Immature natural killer cell (primary cell): Measurements from ENCODE around the gene CMSS1. TPM values are rescaled to one million over a fixed set of nuclear protein-coding genes. Genes with fewer than 3 reads are reported as not detected.

Experiments
- DNase-seq, 3 donors: peaks; one replicate each; pipeline ENCODE4 v3.0.0; 2022; ENCODE audit warnings: mixed read lengths in 1 of 3
- H3K27ac Mint-ChIP-seq, 6 donors: one replicate each; pipeline ENCODE4 v1.8.0; 2020; ENCODE audit warnings: mixed read lengths in 6 of 6, mild to moderate bottlenecking in 5 of 6, inconsistent platforms in 4 of 6, moderate library complexity in 3 of 6
- H3K27me3 Mint-ChIP-seq, 3 donors: one replicate each; pipeline ENCODE4 v1.8.0; 2020 to 2021; ENCODE audit warnings: low read depth in 3 of 3, mild to moderate bottlenecking in 3 of 3, mixed read lengths in 3 of 3, moderate library complexity in 3 of 3, inconsistent platforms in 1 of 3
- H3K36me3 Mint-ChIP-seq, 3 donors: one replicate each; pipeline ENCODE4 v1.8.0; 2020; ENCODE audit warnings: mixed read lengths in 3 of 3, inconsistent platforms in 2 of 3, mild to moderate bottlenecking in 2 of 3
- H3K4me1 Mint-ChIP-seq, 2 donors: one replicate each; pipeline ENCODE4 v1.8.0; 2020; ENCODE audit warnings: inconsistent platforms in 2 of 2, mild to moderate bottlenecking in 2 of 2, mixed read lengths in 2 of 2, moderate library complexity in 1 of 2
- H3K4me3 Mint-ChIP-seq, 5 donors: one replicate each; pipeline ENCODE4 v1.8.0; 2020; ENCODE audit warnings: mild to moderate bottlenecking in 5 of 5, mixed read lengths in 5 of 5, inconsistent platforms in 3 of 5, moderate library complexity in 3 of 5
- H3K9me3 Mint-ChIP-seq, 6 donors: one replicate each; pipeline ENCODE4 v1.8.0; 2020; ENCODE audit warnings: mild to moderate bottlenecking in 6 of 6, mixed read lengths in 6 of 6, inconsistent platforms in 4 of 6, moderate library complexity in 3 of 6
- polyA plus RNA-seq, 3 donors: library from polyadenylated mRNA; unstranded; fragments of 300-500 nt; fragmentation: Illumina TruSeq; gene quantifications; one replicate each; pipeline ENCODE4 v1.2.3, GENCODE V29; 2021

CMSS1 gene
- polyA plus RNA-seq, 3 donors from 2014 or later = 12.1 to 13.4 (median 12.8) TPM

- Mint-ChIP-seq H3K27ac (no peak overlapping the region), H3K4me1 (no peaks in the 10 kb centered on the region), H3K4me3 (no peak overlapping the region), H3K9me3 (no peaks in the 10 kb centered on the region), H3K27me3 (peaks cover 0 to 3% (median 0%) of the 10 kb centered on the region in 3 donors), H3K36me3 (no peaks in the 10 kb centered on the region)
- DNase-seq = no peak
These were observed 32.9 kb downstream of the CMSS1 start for GRCh38 chr3:99850608-99851007.

GRCh38 chr3:99851955-99852354 lies 34.3 kb downstream of the CMSS1 start:
- Mint-ChIP-seq H3K4me3 (no peak overlapping the region), H3K9me3 (no peaks in the 10 kb centered on the region), H3K27me3 (peaks cover 0 to 3% (median 2%) of the 10 kb centered on the region in 3 donors), H3K27ac (no peak overlapping the region), H3K36me3 (no peaks in the 10 kb centered on the region), H3K4me1 (no peaks in the 10 kb centered on the region)
- DNase-seq = no peak

GRCh38 chr3:99852851-99853250 lies 35.2 kb downstream of the CMSS1 start:
- H3K4me1 Mint-ChIP-seq = no peaks in the 10 kb centered on the region
- H3K27ac Mint-ChIP-seq = no peak overlapping the region
- H3K4me3 Mint-ChIP-seq = no peak overlapping the region
- no peaks in the 10 kb centered on the region for H3K9me3 Mint-ChIP-seq
- no peak for DNase-seq
- H3K27me3 Mint-ChIP-seq = peaks cover 0 to 3% (median 2%) of the 10 kb centered on the region in 3 donors
- H3K36me3 Mint-ChIP-seq = no peaks in the 10 kb centered on the region

GRCh38 chr3:99854756-99855298 lies 37.2 kb downstream of the CMSS1 start:
- Mint-ChIP-seq H3K27me3 (peaks cover 2 to 3% (median 3%) of the 10 kb centered on the region in 3 donors), H3K36me3 (no peaks in the 10 kb centered on the region), H3K9me3 (no peaks in the 10 kb centered on the region), H3K4me1 (no peaks in the 10 kb centered on the region), H3K27ac (no peak overlapping the region), H3K4me3 (no peak overlapping the region)
- no peak for DNase-seq

GRCh38 chr3:99855900-99856299 lies 38.2 kb downstream of the CMSS1 start:
- no peak for DNase-seq

GRCh38 chr3:99856437-99857220 lies 39.0 kb downstream of the CMSS1 start:
- Mint-ChIP-seq H3K9me3 (no peaks in the 10 kb centered on the region), H3K4me3 (no peak overlapping the region), H3K27me3 (peaks cover 1 to 3% (median 2%) of the 10 kb centered on the region in 3 donors), H3K27ac (no peak overlapping the region), H3K4me1 (no peaks in the 10 kb centered on the region), H3K36me3 (no peaks in the 10 kb centered on the region)
- DNase-seq = no peak

More at GRCh38 chr3:99855900-99856299, 38.2 kb downstream of the CMSS1 start:
- Mint-ChIP-seq H3K36me3 (no peaks in the 10 kb centered on the region), H3K4me3 (no peak overlapping the region), H3K4me1 (no peaks in the 10 kb centered on the region), H3K9me3 (no peaks in the 10 kb centered on the region), H3K27ac (no peak overlapping the region), H3K27me3 (peaks cover 2 to 3% (median 3%) of the 10 kb centered on the region in 3 donors)

GRCh38 chr3:99857278-99857677 lies 39.6 kb downstream of the CMSS1 start:
- no peak overlapping the region for H3K27ac Mint-ChIP-seq
- no peaks in the 10 kb centered on the region for H3K36me3 Mint-ChIP-seq
- peaks cover 0 to 3% (median 2%) of the 10 kb centered on the region in 3 donors for H3K27me3 Mint-ChIP-seq
- H3K4me3 Mint-ChIP-seq = no peak overlapping the region
- no peaks in the 10 kb centered on the region for H3K9me3 Mint-ChIP-seq
- no peak for DNase-seq
- H3K4me1 Mint-ChIP-seq = no peaks in the 10 kb centered on the region

- Mint-ChIP-seq H3K4me3 (no peak overlapping the region), H3K27me3 (peaks cover 0 to 3% (median 2%) of the 10 kb centered on the region in 3 donors), H3K4me1 (no peaks in the 10 kb centered on the region), H3K36me3 (no peaks in the 10 kb centered on the region), H3K27ac (no peak overlapping the region), H3K9me3 (no peaks in the 10 kb centered on the region)
- no peak for DNase-seq
These were observed 40.8 kb downstream of the CMSS1 start for GRCh38 chr3:99858469-99858868.

- H3K4me3 Mint-ChIP-seq = no peak overlapping the region
- H3K27me3 Mint-ChIP-seq = peaks cover 0 to 3% (median 2%) of the 10 kb centered on the region in 3 donors
- H3K4me1 Mint-ChIP-seq = no peaks in the 10 kb centered on the region
- H3K36me3 Mint-ChIP-seq = no peaks in the 10 kb centered on the region
- DNase-seq = no peak
- H3K27ac Mint-ChIP-seq = no peak overlapping the region
- H3K9me3 Mint-ChIP-seq = no peaks in the 10 kb centered on the region
These were observed 42.2 kb downstream of the CMSS1 start for GRCh38 chr3:99859825-99860224.

GRCh38 chr3:99861216-99861615 lies 43.6 kb downstream of the CMSS1 start:
- Mint-ChIP-seq H3K4me1 (peaks cover 6 to 7% of the 10 kb centered on the region in 2 donors), H3K36me3 (no peaks in the 10 kb centered on the region), H3K4me3 (no peak overlapping the region), H3K27ac (no peak overlapping the region), H3K9me3 (no peaks in the 10 kb centered on the region), H3K27me3 (peaks cover 0 to 3% (median 0%) of the 10 kb centered on the region in 3 donors)
- DNase-seq = no peak

- Mint-ChIP-seq H3K4me3 (no peak overlapping the region), H3K4me1 (peaks cover 10 to 16% of the 10 kb centered on the region in 2 donors), H3K27me3 (peaks cover 0 to 3% (median 0%) of the 10 kb centered on the region in 3 donors), H3K36me3 (no peaks in the 10 kb centered on the region), H3K27ac (no peak overlapping the region), H3K9me3 (no peaks in the 10 kb centered on the region)
- no peak for DNase-seq
These were observed 44.5 kb downstream of the CMSS1 start for GRCh38 chr3:99862208-99862607.

GRCh38 chr3:99863002-99863401 lies 45.3 kb downstream of the CMSS1 start:
- H3K4me1 Mint-ChIP-seq = peaks cover 10 to 16% of the 10 kb centered on the region in 2 donors
- H3K9me3 Mint-ChIP-seq = no peaks in the 10 kb centered on the region
- H3K27ac Mint-ChIP-seq = no peak overlapping the region
- no peaks in the 10 kb centered on the region for H3K36me3 Mint-ChIP-seq
- peaks cover 0 to 3% (median 0%) of the 10 kb centered on the region in 3 donors for H3K27me3 Mint-ChIP-seq
- no peak overlapping the region for H3K4me3 Mint-ChIP-seq
- DNase-seq = no peak

- H3K27ac Mint-ChIP-seq = no peak overlapping the region
- DNase-seq = no peak
- peaks cover 0 to 3% (median 0%) of the 10 kb centered on the region in 3 donors for H3K27me3 Mint-ChIP-seq
- no peaks in the 10 kb centered on the region for H3K9me3 Mint-ChIP-seq
- no peaks in the 10 kb centered on the region for H3K36me3 Mint-ChIP-seq
- peaks cover 10 to 16% of the 10 kb centered on the region in 2 donors for H3K4me1 Mint-ChIP-seq
- no peak overlapping the region for H3K4me3 Mint-ChIP-seq
These were observed 45.9 kb downstream of the CMSS1 start for GRCh38 chr3:99863588-99863987.

GRCh38 chr3:99864289-99864688 lies 46.6 kb downstream of the CMSS1 start:
- H3K36me3 Mint-ChIP-seq = no peaks in the 10 kb centered on the region
- peaks cover 0 to 1% (median 0%) of the 10 kb centered on the region in 3 donors for H3K27me3 Mint-ChIP-seq
- no peaks in the 10 kb centered on the region for H3K9me3 Mint-ChIP-seq
- DNase-seq = no peak
- peaks cover 10 to 16% of the 10 kb centered on the region in 2 donors for H3K4me1 Mint-ChIP-seq
- no peak overlapping the region for H3K4me3 Mint-ChIP-seq
- no peak overlapping the region for H3K27ac Mint-ChIP-seq
